HT1080 (cell line): ENCODE measurements around the gene C9orf78. TPM values are rescaled to one million over a fixed set of nuclear protein-coding genes. Genes with fewer than 3 reads are reported as not detected.
"Not testable (repeated sequence)": the region's sequence is repeated elsewhere in the genome, so short reads cannot be mapped to it uniquely, and the experiment has no call there.

Source experiments
- DNase-seq: peaks from one replicate; pipeline ENCODE4 v3.0.0-alpha.2; 2015; ENCODE audit warnings: low read depth
- total RNA-seq: library from RNA; depleted of rRNA; stranded (reverse); fragments of >200 nt; shearing (Covaris generic); gene quantifications from 2 replicates; pipeline ENCODE4 v1.2.3, GENCODE V29; 2014

The C9orf78 gene
- total RNA-seq, 1 experiment from 2014 or later = 101 TPM

- no peak for DNase-seq
Measured at GRCh38 chr9:129813661-129814060, 21.4 kb downstream of the C9orf78 start.

GRCh38 chr9:129812385-129812784, 22.7 kb downstream of the C9orf78 start:
- DNase-seq = no peak

GRCh38 chr9:129811967-129812363, 23.1 kb downstream of the C9orf78 start:
- no peak for DNase-seq

GRCh38 chr9:129810788-129811187, 24.3 kb downstream of the C9orf78 start:
- DNase-seq = no peak

- DNase-seq = no peak
Measured at GRCh38 chr9:129810116-129810515, 25.0 kb downstream of the C9orf78 start.

GRCh38 chr9:129809346-129809745, 25.7 kb downstream of the C9orf78 start:
- DNase-seq = no peak

GRCh38 chr9:129806061-129806460, 29.0 kb downstream of the C9orf78 start:
- DNase-seq = no peak

- no peak for DNase-seq
Measured at GRCh38 chr9:129803676-129804060, 31.4 kb downstream of the C9orf78 start.

GRCh38 chr9:129802833-129803675, 32.0 kb downstream of the C9orf78 start, which contains the start of gene TOR1B:
Gene TOR1B, plus strand, starts transcription at chr9:129803184. Its CDS starts 29 bp downstream, at chr9:129803213.
- DNase-seq = peak; percentile 93

- no peak for DNase-seq
Measured at GRCh38 chr9:129801504-129801903, 33.6 kb downstream of the C9orf78 start.

- no peak for DNase-seq
Measured at GRCh38 chr9:129798973-129799372, 36.1 kb downstream of the C9orf78 start.

GRCh38 chr9:129796029-129796428, 39.0 kb downstream of the C9orf78 start:
- not testable (repeated sequence) for DNase-seq

- no peak for DNase-seq
Measured at GRCh38 chr9:129794549-129794948, 40.5 kb downstream of the C9orf78 start.

- no peak for DNase-seq
Measured at GRCh38 chr9:129786481-129786880, 48.6 kb downstream of the C9orf78 start.

GRCh38 chr9:129785866-129786265, 49.2 kb downstream of the C9orf78 start:
- no peak for DNase-seq

GRCh38 chr9:129784970-129785369, 50.1 kb downstream of the C9orf78 start:
- DNase-seq = not testable (repeated sequence)

- DNase-seq = peak; percentile 57
Measured at GRCh38 chr9:129783516-129784361, 51.3 kb downstream of the C9orf78 start.

GRCh38 chr9:129781981-129782380, 53.1 kb downstream of the C9orf78 start:
- DNase-seq = no peak

- no peak for DNase-seq
Measured at GRCh38 chr9:129781131-129781530, 53.9 kb downstream of the C9orf78 start.

- DNase-seq = no peak
Measured at GRCh38 chr9:129779560-129780190, 55.4 kb downstream of the C9orf78 start.

GRCh38 chr9:129778469-129778868, 56.6 kb downstream of the C9orf78 start:
- DNase-seq = no peak

- no peak for DNase-seq
Measured at GRCh38 chr9:129777769-129778130, 57.3 kb downstream of the C9orf78 start.
